ENCODE data around the gene NAA15.
A peak's percentile ranks its signal among the peaks of the same experiment; 100 is the strongest.
"Not testable (repeated sequence)": the region's sequence is repeated elsewhere in the genome, so short reads cannot be mapped to it uniquely, and the experiment has no call there.

NAA15 gene

DNA sequence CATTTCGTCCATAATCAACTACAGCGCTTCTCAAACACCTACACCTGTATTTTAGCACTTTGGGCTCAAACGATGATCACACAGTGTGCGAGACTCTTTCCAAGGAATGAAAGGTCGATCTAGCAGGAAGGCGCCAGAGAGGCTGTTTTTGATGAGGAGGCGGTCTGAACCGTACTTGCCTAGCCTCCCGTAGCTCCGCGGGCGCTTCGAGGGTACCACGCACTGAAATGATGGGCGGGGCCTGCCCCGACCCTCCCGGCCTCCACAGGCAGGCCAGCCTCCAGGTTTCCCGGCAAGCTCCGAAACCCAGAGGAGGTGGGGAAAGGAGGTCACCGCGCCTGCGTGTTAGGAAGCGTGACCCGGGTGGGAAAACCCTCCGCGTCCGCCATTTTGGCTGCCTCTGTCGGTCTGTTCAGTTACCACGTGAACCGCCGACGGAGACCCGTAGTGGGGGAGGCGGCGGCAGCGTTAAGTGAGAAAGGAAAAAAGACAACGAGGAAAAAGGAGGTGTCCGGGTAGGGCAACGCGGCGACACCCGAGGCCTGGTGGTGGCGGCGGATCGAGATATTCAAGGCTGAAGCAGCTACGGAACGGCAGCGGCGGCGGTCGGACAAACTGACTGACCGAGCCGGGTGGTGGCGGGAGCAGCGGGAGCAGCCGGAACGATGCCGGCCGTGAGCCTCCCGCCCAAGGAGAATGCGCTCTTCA lies at the start of gene NAA15:
Gene NAA15, plus strand, starts transcription at position 393 of the 708 bp plus-strand sequence. Its CDS starts 273 bp downstream, at position 666.
- peak; percentile 94 for FAIRE-seq

DNA sequence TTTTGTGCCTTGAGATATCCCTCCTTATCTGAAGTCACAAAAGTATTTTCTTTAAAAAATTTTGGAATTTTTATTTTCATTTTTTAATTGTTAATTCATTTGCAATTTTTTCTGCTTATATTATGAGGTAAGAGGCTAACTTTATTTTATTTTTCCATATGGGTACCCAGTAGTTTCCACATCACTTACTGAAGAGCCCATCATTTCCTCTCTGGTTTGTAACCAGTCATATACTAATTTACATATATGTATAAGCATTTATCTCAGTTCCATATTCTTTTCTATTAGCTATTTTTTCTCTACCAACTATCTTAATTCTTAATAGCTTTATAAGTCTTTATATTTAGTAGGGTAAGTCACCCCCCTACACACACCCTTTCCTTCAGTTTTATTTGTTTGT lies 48.3 kb upstream of the NAA15 start:
- FAIRE-seq = no peak

DNA sequence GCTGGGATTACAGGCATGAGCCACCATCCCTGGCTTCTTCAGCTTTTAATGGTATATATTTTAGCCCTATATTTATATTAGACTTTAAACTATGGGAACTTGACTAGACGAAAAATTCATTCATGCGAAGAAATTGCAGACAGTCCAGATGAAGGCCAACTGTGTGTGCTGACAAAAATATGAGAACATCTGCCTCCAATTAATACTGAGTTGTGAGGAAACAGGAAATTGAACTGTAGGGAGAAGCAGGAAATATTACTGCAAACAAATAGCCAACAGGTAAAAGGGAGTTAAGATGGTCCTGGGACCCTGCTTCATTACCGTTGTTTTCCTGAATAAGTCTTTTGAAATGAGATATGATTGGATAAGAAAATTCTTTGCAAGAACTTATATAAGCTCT lies 47.6 kb upstream of the NAA15 start:
- no peak for FAIRE-seq

DNA sequence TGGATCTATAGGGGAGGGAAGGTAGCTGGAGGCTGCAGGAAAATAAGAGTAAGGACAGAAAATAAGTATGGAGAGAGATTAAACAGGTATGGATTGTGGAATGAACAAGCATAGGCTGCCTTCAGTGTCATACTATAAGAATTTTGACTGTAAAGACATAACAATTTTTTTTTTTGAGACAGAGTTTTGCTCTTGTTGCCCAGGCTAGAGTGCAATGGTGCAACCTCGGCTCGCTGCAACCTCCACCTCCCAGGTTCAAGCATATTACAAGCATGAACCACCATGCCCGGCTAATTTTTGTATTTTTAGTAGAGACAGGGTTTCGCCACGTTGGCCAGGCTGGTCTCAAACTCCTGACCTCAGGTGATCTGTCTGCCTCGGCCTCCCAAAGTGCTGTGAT lies 45.7 kb upstream of the NAA15 start:
- FAIRE-seq = not testable (repeated sequence)

DNA sequence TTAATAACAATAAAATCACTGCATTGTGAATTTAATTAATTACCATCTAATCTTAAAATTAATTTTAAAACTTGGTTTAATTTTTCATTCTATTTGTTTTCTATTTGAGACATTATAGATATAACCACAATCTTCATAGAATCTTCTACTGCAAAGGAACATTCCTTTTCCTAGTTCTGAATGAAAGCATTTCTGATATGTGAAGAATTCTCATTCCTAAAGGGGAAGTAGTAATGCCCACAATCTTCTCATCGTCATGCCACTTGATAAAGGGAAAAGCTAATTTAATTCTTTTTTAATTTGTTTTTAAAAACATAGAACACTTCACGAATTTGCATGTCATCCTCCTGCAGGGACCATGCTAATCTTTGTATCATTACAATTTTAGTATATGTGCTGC lies 45.0 kb upstream of the NAA15 start:
- FAIRE-seq = no peak

DNA sequence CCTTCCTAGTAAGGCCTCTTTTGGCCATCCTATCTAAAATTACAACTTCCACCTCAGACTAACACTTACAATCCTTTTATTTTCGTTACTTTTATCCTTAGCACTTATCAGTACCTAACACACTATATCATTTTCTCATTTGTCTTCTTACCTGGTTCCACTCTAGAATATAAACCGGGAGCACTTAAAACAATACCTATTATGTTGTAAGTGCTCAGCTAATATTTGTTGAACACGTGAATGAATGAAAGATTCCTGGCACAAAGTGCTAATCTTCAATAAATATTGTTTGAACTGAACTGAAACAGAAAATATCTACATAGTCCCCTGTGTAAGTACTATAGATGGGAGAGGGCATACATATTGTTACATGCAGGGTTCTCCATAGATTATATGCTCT lies 35.7 kb upstream of the NAA15 start:
- FAIRE-seq = no peak

DNA sequence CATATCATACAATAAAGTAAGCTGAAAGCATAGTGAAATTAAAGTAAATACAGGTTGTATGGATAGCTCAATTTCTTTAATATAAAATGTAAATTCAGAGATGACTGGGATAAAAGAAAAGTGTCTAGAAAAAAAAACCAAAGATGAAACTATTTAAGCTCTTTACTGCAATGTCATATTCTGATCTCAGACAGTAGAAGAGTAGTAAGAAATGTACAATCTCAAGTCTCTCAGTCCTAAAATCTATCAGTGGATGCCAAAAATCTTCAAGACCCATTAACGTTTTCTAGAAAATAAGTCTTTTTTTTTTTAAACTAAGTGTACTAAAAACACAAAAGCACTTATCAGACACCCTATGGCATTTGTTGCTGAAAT lies 35.1 kb upstream of the NAA15 start:
- FAIRE-seq = no peak

DNA sequence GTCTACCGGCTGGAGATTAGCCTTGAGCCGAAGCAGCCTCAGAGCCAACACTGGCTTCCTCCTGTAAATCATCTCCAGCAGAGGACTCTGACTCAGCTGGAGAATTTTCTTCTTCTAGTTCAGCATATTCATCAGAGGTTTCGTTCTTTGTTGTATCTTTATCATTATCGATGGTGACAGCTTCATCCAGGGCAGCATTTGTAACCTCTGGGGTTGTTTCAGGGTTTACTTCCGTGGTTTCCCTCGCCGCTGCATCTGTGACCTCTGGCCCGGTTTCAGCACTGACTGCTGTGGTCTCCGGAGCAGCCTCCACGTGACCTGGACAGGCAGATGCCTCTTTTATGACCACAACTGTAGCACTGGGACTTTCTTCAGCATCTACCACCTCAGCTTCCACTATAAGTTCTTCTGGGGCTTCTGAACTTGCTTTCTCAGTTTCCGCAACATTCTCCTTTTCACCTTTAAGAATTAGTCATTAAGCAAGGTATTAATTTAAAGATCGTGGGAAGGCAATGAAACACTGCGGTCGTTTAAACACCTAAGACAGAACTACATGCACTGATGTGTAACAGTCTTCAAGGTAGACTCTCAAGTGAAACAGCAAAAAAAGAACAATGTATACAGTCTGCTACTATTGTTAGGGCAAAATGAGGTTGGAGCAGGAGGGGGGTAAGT lies 34.6 kb upstream of the NAA15 start:
- FAIRE-seq = no peak

DNA sequence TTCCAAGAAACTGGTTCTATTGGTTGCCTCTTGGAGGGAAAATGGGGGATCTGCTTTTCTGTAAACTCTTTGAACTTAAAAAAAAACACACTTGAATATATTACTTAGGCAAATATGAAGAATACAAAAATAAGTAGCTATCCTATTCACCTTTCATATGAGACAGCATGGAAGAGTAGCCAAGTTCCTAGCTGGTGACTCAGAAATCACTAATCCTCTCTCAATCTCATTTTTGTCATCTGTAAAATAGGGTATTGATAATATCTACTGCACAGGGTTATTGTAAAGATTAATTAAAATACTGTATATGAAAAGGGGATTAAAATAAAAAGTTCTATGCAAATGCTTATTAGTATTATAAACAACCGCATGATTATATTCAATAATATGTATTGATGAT lies 34.0 kb upstream of the NAA15 start:
- no peak for FAIRE-seq

DNA sequence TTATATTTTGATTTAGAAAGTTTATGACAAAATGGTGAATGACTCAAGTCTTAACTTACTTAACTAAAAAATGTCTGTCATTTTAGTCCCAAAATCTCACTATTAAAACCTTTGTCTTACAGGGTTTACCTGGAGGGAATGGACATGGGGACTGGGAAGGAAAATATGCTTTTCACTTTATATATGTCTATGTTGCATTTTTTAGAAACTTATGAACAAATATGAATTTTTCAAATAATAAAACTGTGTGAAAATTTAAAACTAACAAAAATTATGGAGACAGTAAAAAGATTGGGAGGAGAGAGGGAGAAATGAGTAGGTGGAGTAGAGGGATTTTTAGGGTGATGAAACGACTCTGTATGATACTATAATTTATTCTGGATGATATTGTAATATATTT lies 27.5 kb upstream of the NAA15 start:
- FAIRE-seq = no peak

DNA sequence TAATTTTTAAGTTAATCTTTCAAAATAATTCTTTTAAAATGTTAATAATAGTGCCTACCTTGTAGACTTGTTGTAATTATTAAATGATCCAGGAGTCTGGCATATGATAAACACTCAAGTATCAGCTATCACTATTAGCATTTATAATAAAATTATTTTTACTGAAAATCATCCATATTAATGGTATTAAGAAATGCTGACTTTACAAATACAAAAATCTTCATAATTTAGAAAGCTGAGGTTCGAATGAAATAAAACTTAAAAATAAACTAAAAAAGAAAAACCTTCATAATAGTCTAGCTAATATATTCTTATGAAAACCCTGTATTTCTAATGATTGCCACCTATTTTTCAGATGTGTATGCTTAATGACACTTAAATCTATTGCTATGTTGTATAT lies 26.5 kb upstream of the NAA15 start:
- no peak for FAIRE-seq

DNA sequence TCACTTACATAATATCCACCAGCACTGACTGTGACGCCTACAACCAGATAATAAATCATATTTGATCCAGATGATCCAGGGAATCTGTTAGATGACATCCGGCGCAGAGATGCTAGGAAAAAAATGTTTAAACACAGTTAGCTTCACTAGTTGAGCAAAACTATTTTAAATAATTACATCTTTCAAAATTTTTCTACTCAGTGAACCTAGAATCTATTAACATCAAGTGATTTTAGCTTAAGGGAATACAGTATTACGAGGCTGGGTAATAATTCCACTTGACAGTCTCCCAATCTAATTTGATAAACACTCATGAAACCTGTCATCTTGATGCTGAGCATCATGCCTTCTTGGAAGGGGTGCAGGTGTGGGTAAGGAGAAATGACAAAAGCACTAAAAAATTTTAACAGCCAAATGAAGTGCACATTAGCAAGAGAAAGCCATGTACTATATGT lies 26.0 kb upstream of the NAA15 start:
- FAIRE-seq = no peak

DNA sequence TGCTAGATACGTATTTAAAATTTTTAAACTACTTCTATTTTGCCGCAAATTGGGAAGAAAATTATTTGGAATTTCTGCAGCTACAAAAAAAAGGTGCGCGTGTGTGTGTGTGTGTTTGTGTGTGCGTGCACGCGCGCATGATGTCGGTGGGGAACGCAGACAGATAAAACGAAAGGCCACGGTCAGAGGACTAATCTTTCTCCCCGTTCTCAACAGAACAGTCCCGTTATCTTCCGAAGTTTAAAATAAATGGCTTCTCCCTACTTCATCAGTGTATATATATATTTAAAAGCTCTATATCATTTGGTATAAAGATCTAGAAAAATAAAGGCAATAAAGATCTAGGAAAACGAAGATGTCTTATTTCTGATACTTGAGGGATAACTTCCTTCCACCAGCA lies 22.8 kb upstream of the NAA15 start:
- no peak for FAIRE-seq

DNA sequence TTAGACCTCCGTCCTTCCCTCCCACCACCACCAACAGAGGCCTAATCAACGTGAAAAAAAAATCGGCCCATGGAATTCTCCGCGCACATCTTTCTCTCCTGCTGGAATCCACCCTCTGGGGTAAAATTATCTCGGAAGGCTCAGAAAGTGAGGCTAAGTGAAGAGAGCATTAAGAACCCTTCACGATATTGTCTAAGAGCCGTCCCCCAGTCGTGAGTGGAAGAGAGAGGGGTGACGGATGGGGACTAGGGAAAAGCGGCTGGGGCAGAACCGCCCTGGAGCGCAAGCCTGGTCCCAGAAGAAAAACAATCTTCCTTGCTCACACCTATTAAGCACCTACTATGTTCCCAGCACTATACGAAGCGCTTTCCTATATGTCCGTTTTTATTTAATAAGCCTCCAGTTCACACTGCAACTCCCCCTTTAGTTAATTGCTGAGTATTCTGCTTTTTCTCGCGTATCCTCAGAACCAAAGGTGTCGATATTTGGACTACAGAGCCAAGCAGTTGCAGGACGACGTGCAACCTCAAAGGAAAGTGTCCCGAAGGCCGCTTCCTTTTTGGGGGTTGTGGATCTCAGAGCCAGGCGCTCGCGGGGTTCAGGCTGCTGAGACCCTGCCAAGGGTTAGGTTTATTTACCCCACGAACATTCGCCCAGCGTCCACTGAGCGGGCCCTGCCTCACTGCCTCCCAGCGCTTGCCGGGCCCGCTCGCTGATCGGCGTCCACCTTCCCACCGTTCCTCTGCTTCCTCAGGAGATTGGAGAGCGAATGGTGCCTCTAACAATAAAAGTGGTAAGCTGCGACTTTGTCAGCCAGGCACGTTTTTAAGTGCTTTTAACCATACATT lies 22.2 kb upstream of the NAA15 start:
- no peak for FAIRE-seq

DNA sequence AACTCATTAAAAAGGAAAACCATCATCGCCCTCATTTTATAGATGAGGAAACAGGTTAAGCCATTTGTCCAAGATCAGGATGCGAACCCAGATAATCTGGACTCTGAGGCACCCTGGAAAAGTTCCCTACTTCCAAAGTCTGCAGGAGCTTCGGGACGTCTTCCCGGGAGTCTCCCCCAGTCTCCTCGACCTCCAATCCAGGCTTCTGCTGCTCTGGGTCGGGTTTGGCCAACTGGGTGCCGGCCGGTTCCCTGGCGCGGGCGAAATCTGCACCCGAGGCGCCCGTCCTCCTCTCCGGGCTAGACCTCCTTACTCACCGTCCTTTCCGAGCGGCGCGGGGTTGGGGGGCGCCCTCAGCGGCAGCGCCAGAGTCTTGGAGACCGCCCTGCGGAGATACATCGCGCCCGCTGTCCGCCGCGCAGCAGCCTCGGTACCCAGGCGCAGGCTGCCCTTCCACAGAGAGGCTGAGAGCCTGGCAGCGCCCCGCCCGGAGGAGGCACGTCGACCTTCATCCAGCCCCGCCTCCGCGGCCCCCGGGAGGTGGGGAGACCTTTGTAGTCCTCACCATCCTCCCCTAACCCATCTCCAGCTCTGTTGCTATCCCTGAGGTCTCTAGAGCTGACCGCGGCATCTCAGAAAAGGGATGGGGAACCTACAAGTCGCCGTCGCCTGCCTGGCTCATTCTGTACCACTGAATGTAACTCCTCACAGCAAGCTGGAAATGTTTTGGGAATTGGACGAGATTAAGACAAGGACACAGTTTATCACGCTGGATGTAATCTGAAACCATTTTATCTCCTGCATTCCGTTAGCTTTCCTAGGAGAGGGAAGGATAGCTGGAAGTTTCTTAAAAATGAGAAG lies 21.3 kb upstream of the NAA15 start, which contains the start of gene MGARP:
Gene MGARP, minus strand, starts transcription at position 466 of the 861 bp plus-strand sequence. Its CDS starts 67 bp downstream, at position 399.
- no peak for FAIRE-seq

DNA sequence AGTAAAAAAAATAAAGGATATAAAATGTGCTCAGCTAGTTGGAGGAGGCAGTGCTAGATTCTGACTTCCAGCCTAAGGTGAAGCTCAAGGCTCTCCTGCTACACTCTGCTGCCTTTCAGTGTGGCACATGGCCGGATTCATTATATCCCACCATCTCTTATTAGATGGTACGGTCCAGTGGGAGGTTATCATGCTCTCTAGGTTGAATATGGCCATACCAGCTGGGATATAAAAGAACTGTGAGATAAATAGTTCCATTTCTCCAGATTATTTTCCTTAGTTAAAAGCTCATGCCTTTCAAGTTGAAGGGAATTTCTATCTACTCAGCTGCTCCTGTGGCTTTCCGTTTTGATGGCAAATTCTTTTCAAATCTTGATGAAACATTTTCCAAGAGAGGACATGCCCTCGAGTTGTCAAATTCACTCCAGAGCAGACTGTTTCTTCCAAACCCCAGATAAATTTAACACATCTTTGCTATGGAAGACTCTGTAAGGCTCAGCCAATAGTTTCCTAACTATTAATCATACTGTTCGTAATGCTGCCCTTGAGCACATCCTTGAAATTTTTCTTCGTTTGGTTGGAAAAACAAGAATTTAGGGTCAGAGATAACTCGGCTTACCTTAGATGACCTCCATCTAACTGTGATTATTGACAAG lies 19.1 kb upstream of the NAA15 start:
- no peak for FAIRE-seq

DNA sequence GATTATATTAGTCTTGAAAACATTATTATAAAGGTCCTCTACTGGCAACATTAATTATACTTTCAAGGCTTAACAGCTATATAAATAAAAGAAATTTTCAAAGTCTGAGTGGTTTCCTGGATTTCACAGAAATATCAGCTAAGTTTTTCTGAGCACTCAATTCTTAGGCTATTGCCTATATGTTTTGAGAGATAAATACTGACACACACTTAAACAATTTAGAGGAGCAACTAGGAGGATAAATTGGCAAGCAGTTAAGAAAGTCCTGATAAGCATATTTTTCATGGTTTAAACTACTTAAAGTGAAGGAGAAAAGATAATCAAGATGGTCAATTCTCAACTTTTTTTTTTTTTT lies 18.6 kb upstream of the NAA15 start:
- no peak for FAIRE-seq

DNA sequence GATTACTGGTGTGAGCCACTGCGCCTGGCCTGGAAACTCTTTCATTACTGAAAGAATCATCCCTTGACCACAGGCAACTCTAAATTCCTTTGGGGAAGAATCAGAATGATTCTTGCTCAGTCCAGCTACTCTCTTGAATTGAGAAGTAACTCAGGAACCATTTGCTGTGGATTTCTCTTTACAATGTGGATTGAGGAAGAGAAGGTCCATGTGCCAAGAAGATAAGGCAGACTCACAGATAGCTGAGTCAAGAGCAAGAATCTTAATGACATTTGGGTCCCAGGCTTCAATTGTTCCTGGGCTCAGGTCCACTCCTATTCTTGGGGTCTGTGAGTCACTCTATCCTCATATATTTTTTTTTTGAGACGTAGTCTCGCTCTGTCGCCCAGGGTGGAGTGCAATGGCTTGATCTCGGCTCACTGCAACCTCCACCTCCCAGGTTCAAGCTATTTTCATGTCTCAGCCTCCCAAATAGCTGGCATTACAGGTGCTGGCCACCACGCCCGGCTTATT lies 15.1 kb upstream of the NAA15 start:
- no peak for FAIRE-seq

DNA sequence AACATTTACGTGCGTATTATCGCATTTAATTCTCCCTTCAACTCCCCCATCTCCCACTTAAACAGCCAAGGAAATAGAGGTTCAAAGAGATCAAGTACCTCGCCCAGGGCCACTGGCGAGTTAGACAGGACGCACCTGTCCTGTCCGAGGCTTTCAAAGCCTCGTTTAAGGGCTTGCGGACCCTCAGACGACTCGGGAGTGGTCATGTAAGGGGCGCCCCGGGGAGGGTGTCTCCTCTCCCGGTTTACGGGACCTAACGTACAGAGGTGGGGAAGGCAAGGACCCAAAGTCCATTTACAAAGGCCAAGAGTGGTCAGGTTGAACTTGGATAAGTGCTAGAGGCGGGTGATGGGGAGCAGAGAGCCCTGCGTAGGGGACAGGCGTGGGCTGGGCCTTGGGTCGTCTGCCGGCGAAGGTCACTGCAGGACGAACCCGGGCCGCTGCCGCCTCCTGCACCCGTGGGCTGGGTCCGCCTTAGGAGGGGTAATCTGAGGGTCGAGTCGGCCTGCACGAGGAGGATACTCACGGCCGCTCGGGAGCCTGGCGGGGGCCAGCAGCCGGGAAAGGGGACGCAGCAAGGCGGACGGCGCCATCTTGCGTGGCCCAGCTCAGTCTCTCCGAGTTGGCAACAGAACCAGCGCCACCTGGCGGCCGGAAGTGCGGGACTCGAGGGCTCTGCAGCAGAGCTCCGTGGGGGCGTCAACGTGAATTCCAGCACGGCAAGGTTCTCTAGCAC lies 5.9 kb upstream of the NAA15 start:
- no peak for FAIRE-seq

DNA sequence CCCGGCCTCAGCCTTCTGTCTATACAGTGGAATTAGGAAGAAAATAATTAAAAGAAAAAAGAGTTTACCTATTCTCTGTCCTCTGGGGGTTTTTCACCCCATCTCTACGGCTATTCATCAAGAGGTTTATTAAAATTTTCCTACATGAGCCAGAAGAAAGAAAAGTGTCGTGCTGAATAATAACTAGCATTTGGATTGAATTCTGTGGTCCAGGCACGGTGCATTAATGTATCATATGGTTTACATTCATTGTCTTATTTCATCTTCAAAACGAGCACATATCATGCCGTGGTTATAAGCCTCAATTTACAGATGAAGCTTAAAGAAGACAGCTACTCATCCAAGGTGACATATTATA lies 5.4 kb upstream of the NAA15 start:
- no peak for FAIRE-seq

DNA sequence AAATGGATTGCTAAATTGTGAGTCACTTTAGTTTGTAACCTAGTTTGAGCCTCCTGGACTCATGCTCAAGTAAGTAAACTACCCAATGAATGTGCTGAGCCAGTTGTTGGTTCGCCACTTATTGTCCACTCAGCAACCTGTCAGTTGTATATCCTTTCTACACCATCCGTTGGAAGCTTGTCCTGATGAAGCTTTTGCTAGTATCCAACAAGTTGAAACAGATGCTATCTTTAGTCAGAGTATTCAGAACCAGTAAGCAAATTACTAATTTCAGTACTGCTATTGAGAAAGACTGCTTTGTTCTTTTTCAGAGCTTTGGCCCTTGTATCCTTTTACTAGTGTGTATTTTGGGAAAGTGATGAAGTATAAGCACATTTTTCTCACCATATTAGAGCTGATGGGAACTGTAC lies 4.3 kb upstream of the NAA15 start:
- FAIRE-seq = no peak

All from TTC549 (cell line).